Lower leg skin (tissue), 3 donors: Measurements from ENCODE around the gene ZNF274.

Source experiments
- POLR2A ChIP-seq, 2 donors: fragments of 450-650 bp; IDR thresholded peaks; one replicate each; pipeline ENCODE4 v1.6.1; 2016 to 2017; ENCODE audit warnings: antibody characterized with exemption in 2 of 2, mild to moderate bottlenecking in 1 of 2, moderate library complexity in 1 of 2
- TF ChIP-seq, protein P1 (sequence below), 3 donors: fragments of 450-650 bp; IDR thresholded peaks; one replicate each; pipeline ENCODE4 v1.5.1; 2016; ENCODE audit warnings: antibody characterized with exemption in 3 of 3, mild to moderate bottlenecking in 3 of 3, moderate library complexity in 2 of 3

DNA sequence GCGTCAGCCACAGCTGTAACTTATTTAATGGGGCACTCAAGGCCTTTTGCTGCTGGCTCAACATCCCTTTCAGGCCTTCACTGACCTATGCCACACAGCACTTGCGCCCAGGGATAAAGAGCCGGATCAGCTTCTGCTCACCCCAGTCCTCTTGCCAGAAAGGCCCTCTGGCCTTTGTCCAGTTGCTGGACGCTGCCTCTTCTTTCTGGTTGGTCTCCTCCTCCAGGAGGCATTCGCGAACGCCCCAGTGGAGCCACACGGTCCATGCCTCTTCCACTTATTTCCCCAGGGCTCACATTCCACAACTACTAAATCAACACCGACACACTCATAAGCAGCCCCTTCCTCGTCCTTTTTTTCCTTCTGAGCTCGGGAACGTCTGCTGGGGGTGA is 28.6 kb upstream of the ZNF274 start:
- TF ChIP-seq, protein P1, sequence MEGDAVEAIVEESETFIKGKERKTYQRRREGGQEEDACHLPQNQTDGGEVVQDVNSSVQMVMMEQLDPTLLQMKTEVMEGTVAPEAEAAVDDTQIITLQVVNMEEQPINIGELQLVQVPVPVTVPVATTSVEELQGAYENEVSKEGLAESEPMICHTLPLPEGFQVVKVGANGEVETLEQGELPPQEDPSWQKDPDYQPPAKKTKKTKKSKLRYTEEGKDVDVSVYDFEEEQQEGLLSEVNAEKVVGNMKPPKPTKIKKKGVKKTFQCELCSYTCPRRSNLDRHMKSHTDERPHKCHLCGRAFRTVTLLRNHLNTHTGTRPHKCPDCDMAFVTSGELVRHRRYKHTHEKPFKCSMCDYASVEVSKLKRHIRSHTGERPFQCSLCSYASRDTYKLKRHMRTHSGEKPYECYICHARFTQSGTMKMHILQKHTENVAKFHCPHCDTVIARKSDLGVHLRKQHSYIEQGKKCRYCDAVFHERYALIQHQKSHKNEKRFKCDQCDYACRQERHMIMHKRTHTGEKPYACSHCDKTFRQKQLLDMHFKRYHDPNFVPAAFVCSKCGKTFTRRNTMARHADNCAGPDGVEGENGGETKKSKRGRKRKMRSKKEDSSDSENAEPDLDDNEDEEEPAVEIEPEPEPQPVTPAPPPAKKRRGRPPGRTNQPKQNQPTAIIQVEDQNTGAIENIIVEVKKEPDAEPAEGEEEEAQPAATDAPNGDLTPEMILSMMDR (IDR thresholded peaks at IDR 0.05) = no peak
- no peak for TF ChIP-seq POLR2A (IDR thresholded peaks at IDR 0.05)
